GM21423 (cell line): Measurements from ENCODE around the gene RFX6.

Experiments
- ATAC-seq: cut with Tn5 transposase; IDR thresholded peaks from one replicate; pipeline ENCODE4 v1.9.1; 2021; ENCODE audit warnings: mild to moderate bottlenecking, moderate library complexity; ENCODE audit not compliant: unreplicated experiment

The RFX6 gene

DNA sequence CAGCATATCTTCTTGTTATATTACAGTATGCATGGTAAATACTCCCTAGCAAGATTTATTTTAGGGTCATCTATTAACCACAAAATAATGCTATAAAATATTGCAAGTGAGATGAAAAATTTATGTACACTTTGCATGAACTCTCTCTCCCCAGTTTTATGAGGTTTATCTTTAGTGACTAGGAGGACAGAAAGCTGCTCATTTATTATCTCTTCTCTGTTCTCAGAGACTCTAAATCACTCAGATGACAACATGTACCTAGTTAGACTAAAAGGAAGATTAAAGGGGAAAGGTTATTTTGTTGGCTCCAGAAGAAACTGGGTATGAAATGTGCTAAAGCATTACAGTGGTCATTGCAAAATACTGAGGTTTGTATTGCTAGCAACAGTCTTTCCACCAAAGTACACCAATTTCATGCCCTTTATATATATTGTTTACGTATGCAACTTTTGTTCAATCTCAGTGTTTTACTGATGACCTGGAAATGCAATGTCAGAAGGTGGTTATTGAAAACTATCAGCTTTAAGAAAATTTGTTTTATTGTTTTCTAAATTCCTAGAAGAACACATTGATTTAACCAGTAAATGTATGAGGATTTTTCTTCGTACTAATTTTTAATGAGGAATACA lies 11.8 kb downstream of the RFX6 start:
- ATAC-seq = no peak

DNA sequence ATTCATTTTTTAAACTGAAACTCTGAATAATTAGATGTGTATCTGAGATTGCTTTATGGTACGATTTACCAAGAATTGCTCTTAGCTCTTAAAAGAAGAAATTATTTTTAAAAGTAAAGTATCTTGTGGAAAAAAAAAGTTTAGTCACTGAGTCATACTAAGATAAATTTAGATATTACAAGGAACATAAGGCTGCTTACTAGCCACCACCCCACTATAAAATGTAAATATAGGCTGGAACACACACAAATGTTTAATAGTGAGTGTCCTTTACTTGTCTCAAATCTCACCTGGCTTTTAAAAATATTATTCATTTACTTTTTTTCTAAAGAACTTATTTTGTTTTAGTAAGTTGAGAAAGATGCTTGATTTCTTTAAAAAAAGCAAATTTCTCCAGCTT lies 17.6 kb downstream of the RFX6 start:
- ATAC-seq = no peak

DNA sequence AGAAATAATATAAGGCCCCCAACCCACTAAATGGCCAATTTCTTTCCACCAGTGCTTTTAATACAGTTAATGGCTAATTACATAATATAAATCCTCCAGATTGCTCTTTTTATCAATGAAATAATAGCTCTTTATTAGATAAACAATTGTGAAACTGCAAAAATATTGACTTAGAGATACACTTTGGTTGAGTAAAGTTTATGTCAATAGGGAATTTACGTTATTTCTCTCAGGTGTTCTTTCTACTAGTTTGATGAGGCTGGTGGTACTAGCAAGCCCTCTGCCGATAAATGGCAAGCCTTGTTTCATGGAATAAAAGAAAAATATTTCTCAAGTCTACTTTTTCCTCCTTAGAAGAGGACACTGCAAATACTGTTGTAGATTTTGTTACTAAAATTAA lies 18.9 kb downstream of the RFX6 start:
- no peak for ATAC-seq

DNA sequence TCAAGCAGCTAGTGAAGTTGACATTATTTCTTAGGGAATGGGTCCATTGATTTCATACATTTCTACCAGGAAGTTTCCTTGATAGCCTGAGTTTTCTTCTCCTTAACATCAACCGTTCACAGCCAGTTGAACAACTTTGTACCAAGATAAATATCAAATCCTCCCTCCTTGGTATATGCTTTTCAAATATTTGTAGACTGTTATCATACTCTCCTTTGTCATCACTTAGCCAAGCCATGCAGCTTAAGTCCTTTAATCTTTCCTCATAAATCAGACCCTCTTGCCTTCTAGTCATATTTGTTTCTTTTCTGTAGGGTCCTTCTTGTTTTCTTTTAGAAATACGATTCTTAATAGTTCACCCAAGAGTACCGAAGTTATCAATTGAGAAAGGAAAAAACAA lies 25.6 kb downstream of the RFX6 start:
- ATAC-seq = no peak

DNA sequence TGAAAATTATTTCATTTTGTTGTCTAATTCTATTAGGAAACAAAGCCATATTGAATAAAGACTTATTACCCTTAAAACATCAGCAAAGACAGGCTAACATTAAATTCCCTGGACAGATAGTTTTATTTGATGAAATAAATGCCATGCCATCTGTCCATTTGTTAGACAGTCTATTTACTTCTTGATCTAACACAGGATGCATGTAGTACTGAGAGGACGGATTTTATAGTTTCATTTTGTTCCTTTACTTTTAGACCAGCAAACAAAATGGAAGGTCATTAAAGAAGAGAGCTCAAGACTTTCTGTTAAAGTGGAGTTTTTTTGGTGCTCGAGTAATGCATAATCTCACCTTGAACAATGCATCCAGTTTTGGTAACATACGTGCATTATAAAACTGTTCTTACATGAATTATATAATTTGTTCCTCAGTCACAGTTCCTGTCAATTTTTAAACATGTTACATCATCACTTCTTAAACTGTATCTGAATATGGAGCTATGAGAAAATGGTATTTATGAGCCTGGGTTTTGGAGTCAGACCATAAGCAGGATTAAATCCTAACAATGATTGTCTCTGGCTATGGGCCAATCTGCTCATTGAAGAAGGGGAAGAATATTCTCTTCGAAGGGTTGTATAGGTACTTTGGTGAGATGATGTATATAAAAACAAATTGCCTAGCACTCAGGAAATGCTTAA lies 46.0 kb downstream of the RFX6 start:
- ATAC-seq = no peak

DNA sequence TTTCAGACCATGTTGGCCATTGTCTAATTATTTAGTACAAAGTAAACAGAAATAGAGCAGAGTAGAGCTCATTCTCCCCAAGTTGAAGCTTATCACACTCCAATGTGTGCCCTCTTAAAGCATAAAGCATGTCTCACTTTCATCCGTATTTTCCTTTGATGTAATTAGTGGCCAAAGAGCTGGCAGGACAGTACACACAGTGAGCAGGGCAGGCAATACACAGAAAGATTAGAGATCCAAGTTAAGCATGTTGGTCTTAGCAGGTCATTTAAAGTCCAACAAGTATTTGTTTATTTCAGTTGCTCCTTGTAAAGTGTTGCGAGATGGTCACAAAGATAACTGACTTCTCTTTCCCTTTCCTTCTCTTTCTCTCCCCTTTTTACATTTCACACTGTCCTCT lies 47.2 kb downstream of the RFX6 start:
- ATAC-seq = no peak

DNA sequence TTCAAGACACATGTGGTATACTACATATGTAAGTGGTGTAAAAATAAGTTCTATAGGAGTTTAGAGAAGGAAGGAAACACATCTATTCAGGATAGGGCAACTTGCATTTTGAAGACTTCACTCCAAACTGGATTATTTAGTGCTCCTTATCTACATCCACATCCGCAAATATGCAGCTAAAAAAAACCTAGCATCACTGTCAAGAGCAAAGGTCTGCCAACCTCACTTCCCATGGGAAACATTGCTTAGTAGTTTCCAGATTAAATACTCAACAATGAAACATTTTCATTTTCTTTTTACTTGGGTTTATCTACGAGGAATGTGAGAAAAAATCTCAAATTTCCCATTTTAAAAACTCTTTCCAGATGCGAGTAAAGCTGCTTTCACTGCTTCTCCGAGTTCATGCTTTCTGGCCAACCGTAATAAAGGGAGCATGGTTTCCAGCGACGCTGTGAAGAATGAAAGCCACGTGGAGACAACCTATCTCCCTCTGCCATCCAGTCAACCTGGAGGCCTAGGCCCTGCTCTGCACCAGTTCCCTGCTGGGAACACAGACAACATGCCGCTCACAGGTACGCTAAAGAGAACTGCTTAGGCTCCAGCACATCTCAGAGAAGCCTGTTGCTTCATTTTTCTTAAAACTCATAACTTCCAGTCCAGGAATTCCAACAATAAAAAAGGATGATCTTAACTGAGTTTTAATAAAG lies 48.2 kb downstream of the RFX6 start:
- ATAC-seq = no peak

DNA sequence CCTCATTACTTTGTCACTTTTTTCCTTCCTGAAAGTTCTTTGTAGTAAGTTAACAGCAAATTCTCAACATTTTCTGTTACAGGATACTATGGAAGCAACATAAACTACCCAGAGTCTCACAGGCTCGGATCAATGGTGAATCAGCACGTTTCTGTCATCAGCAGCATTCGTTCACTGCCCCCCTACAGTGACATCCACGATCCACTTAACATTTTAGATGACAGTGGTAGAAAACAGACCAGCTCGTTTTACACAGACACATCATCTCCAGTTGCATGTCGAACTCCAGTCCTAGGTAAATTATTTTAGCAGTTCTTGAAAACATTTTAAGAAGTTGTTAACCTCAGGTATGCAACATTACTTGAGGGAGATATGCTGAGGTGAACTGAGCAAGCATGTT lies 51.6 kb downstream of the RFX6 start:
- ATAC-seq = no peak

DNA sequence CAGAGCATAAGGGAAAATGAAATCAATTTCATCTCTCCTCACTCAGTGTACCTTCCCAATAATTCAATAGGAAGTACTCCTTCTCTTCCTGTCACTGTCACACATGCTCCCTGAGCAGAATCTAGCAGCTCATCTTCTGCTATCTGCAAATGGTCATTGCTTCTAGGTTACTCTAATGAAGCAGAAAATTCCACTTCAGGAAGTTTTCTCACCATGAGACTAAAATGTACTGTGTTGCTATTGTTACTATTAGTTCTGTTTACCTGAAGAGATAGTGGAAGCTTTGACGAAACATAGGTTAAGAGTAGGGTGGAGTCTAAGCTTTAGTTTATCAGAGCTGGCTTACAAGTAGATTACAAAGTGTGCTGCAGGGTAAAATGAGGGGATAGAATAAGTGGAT lies 52.8 kb downstream of the RFX6 start:
- ATAC-seq = no peak

DNA sequence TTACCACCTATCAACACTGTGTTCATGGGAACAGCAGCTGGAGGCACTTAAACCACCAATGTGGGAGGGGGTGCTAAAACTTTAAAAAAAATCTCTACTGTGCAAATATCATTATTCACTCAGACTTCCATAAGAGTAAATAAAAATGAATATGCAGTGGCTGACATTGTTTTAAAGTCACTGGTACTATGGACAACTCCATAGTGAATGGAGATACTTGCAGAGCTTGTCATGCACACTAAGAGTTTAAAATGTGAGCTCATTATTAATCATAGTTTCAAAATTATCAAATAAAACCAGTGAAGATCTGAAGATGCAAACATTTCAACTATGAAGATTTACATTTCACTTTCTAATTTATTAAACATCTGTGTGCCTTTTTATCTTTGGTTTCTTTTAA lies 54.4 kb downstream of the RFX6 start:
- ATAC-seq = no peak

DNA sequence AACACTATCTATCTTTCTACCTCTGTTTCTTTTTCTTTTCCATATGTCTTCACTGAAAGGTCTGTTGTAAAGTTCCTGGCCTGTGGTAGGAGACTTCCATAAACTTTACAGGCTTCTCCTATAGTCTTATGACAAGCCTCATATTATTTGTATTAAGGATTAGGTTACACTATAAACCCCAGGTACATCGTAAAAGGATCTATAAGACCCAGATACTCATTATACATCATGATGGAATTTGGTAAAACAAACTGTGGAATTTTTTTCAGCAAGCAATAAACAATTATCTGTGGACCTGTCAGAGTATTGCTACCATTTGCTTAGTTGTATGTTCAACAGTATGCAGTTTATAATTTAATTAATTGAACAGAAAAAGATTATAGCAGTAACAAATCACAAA lies 55.5 kb downstream of the RFX6 start:
- no peak for ATAC-seq

DNA sequence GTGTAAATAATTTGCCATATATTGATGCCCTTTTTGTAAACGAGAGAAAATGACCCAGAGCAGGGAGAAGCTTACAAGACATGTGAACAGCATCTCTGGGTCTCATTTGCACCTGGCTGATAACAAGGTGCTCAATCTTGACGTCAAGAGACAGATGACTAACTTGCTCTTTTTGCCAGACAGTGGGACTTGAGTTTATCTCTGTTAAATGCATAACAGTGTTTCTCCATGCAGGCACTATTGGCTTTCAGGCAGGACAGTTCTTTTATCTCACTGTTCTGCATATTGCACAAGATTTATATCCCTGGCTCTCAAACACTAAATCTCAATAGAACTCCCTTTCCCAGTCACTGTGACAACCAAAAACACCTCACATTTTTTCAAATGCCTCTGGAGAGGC lies 56.4 kb downstream of the RFX6 start:
- no peak for ATAC-seq

DNA sequence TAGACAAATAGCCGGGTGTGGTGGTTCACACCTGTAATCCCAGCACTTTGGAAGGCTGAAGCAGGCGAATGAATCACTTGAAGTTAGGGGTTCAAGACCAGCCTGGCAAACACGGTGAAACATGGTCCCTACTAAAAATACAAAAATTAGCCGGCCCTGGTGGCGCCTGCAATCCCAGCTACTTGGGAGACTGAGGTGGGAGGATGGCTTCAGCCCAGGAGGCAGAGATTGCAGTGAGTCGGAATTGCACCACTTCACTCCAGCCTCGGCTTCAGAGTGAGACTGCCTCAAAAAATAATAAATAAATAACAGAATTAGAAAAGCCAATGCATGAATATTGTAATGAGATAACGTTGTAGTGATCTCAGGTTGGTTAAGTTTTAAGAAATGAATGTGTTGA lies 61.3 kb downstream of the RFX6 start:
- no peak for ATAC-seq

DNA sequence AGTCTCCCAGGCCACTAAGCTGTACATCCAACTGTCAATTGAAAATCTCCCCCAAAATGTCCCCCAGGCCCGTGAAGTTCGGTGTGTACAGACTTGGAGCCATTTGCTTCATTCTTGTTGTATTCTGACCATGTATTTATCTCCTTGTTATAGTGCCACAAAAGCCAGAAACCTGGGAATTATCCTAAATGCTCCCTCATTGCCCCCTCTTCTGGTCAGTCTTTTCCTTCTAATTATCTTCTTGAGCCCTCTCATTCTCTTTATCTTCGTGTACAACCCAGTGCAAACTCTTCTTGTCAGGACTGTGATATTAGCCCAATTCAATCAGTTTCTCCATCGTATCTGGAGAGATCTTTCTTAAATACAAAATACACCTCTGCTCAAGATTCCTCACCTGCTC lies 64.7 kb downstream of the RFX6 start:
- ATAC-seq = no peak

DNA sequence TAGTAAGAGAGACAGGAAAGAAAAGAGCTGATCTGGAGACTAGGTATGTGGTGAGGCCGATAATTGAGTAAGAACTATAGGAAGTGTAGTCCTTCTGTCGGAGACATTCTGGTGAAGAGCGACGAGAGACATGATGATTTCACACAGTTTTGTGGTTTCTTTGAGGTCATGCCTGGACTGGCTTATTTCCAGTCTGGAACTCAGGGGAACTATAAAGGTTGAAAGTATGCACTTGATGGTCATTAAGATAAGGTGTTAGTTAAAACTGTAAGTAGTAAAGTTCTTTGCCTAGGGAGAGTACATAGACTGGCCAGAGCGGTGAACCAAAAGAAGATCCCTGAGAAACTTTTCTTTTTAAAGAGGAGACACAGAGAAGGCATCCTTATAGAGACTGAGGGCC lies 68.8 kb downstream of the RFX6 start:
- ATAC-seq = no peak

DNA sequence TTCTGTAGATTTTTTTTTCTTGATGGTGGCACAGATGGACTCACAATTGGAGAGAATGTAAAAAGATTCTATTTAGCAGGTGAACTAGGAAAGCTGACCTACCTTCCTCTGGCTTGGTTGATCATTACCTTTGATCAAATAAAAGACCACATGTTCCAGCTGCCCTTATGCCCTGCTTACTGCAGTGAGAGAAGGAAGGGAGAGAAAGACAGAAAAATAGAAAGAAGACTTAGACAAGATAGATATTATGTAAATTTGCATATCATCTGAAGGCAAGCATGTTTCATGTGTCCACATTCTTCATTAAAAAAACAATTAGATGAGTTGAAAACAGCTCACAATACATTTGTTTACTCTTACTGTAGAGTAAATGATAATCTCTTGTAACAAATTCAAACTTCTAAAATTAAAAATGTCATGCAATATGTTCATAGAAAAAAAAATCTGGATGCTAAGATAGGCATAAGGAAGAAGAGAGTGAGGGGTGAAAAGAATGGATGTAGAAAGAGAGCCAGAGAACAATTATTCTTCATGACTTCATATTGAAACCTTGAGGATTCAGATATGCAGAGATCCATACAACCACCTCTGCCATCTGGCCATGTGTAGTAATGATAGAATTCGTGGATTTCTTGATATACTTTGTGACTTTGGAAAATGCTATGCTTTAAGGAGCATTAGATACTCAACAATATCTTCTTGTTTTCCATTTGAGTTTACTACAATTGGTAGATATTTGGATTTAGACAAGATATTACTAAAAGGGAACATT lies 71.7 kb downstream of the RFX6 start:
- ATAC-seq = no peak

DNA sequence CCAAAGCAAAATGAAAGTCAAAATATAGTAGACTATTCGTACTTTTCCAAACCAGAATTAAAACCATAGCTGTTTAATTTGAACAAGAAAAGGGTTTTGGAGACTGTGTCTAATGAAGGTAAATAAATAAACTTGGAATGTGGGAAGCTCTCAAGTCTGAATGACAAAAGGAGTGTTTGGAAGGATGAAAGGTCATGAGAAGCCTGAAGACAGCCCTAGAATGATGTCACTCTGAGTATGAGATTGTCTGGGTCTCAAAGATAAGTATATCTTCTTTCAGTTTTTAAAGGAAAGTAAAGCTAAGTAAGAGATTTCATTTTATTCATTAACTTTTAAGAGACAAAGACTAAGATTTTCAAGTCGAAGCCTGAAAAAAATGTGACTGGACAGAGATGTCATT lies 72.9 kb downstream of the RFX6 start:
- ATAC-seq = no peak

DNA sequence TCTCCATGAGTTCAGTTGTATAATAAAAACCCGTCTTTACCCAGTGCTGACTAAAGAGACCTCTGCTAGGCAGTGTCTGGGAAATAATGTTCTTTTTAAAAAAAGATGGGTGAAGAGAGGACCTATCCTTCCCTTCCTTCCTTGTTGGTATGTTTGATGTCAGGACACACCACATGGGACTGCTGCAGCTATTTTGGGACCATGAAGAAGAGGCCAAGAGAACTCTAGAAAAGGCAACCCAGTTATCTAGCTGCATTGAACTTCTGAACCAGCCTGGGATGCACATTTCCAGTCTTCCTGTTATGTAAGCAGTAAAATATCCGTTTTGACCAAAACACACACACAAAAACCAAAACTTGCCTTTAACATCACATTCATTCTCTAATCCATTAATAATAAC lies 77.3 kb downstream of the RFX6 start:
- no peak for ATAC-seq

DNA sequence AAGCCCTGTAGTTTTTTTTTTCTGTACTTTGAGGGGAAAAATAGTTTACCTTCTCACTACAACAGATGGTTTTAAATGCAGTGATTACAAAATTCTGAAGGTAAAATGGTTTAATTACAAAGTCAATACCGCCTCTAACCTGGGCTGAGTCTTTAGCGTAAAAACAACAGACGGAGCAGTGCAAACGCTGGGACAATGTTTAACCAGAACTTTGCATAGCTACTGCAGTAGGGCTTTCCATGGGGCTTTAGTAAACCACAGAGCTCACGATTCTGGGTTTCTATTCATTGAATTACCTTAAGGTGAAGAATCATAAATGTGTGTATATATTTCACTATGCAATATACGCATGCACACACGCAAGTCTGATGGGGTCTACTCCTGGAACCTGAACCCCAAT lies 77.9 kb downstream of the RFX6 start:
- ATAC-seq = no peak

DNA sequence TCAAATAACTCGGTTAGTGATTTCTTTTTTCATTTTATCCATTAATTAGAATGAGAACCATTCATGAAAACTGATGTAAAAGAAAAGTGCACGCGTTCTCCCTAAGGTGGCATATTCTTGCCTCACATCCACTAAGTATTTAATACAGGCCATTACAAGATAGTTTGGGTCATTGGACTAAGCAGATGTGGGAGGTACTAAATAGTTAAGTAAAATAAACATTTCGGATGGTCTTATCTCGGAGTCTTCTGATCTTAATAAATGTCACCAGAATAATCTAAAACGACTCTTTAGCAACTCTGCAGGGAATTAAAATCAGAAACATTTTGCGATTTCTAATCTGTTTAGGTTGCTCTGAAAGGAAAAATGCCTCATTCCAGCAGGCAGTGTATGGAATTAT lies 78.7 kb downstream of the RFX6 start:
- ATAC-seq = no peak

DNA sequence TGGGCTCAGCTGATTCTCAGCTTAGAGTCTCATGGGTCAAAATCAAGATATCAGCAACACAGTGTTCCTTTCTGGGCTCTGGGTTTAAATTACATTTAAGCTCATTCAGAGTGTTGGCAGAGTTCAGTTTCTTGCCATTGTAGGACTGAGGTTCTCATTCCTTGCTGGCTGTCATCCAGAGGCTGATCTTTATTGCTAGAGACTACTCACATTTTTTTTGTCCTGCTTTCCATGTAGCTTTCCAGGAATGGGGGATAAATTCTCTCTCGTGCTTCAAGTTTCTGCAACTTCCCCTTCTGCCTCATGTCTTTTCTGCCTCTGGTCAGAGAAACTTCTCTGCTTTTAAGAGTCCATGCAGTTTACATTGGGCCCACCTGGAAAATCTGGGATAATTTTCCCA lies 86.9 kb downstream of the RFX6 start:
- ATAC-seq = no peak
